Activated CD4-positive, CD25-positive, alpha-beta regulatory T cell (primary cell): Measurements from ENCODE around the gene CLIP2.
"Not testable (repeated sequence)": the region's sequence is repeated elsewhere in the genome, so short reads cannot be mapped to it uniquely, and the experiment has no call there.

Experiments
- DNase-seq, 4 experiments: peaks; one replicate each; lab custom pipeline; 2025; lab: John Stamatoyannopoulos, UW

The CLIP2 gene

GRCh38 chr7:74430961-74431466 lies 141.8 kb downstream of the CLIP2 start:
- no peak for DNase-seq

GRCh38 chr7:74437291-74437571 lies 148.0 kb downstream of the CLIP2 start:
- DNase-seq, result not testable (repeated sequence)

DNA sequence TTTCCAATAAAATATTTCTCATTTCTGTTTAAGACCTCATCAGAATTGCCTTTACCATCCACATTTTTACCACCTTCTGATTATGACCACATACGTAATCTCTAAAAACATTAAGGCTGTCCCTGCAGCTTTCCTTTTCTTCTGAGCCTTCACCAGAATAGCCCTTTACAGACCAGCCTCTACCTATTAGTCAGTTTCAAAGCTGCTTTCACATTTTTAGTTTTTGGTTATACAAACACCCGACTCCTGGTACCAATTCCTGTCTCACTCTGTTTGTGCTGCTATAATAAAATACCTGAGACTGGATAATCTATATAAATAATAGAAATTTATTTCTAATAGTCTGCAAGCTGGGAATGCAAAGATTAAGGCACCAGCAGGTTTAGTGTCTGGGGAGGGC lies 149.1 kb downstream of the CLIP2 start:
- no peak for DNase-seq

- DNase-seq, result no peak
These were observed 150.3 kb downstream of the CLIP2 start for GRCh38 chr7:74439541-74439940.

DNA sequence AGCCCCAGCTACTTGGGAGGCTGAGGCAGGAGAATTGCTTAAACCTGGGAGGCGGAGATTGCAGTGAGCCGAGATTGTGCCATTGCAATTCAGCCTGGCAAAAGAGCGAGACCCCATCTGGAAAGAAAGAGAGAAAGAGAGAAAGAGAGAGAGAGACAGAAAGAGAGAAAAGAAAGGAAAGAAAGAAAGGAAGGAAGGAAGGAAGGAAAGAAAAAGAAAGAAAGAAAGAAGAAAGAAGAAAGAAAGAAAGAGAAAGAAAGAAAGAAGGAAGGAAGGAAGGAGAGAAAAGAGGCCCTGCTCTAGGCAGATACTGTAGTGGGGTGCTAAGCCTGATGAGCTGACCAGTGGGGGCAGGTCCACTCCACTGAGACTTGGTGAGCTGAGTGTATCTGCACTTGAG lies 150.9 kb downstream of the CLIP2 start:
- DNase-seq, result not testable (repeated sequence)

DNA sequence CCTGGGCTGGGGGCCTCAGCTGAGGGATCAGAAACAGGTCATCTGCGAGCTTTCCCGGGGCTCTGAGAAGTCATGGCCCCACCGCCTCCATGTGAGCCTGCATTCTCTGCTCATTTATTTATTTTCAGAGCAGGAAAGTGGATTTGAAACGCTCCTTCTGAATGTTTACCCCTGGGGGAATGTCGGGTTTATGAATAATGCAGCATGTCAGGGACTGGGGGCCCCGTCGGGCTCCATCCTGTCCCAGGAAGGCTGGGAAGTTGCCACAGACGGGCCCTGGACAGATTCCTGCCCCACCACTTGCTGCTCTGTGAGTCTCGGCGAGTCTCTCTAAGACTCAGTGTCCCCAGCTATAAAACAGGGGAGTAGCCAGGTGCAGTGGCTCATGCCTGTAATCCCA lies 152.6 kb downstream of the CLIP2 start:
- no peak for DNase-seq

GRCh38 chr7:74443543-74444247 lies 154.5 kb downstream of the CLIP2 start:
- no peak for DNase-seq

DNA sequence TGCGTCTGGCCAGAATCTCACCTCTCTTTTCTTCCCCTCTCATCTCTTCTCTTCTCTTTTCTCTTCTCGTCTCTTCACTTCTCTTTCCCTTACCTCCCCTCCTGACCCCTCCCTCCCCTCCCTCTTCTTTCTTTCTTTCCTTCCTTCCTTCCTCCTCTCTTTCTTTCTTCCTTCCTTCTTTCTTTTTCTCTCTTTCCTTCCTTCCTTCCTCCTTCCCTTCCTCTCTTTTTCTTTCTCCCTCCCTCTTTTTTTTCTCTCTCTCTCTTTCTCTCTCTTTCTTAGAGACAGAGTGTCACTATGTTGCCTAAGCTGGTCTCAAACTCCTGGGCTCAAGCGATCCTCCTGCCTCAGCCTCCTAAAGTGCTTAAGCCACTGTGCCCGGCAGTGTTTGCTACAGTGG lies 159.9 kb downstream of the CLIP2 start:
- DNase-seq, result no peak

DNA sequence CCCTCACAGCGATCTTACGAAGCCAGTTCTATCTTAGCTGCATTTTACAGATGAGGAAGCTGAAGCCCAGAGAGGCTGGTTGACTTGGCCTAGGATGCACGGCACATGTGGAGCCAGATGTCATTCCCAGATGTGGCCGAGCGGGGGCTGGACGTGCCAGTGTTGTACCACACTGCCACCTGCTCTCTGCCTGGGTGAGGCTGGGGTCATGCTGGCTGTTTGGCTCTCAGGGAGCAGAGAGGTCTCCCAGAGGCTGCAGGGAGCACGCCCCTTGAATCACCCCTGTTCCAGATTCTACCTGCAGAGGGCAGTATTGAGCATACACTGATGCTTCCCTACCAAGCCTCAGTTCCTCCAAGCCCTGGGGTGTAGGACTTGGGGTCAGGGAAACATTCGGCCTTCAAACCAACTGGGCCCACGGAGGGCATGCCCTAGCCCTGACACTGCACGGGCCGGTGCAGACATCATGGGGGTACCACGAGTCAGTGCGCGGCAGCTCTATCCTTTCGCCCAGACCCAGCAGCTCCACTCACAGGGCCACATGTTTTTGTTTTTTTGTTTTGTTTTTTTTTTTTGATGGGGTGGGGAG lies 160.7 kb downstream of the CLIP2 start:
- DNase-seq, result peak; percentile 23 to 59 (median 30)

DNA sequence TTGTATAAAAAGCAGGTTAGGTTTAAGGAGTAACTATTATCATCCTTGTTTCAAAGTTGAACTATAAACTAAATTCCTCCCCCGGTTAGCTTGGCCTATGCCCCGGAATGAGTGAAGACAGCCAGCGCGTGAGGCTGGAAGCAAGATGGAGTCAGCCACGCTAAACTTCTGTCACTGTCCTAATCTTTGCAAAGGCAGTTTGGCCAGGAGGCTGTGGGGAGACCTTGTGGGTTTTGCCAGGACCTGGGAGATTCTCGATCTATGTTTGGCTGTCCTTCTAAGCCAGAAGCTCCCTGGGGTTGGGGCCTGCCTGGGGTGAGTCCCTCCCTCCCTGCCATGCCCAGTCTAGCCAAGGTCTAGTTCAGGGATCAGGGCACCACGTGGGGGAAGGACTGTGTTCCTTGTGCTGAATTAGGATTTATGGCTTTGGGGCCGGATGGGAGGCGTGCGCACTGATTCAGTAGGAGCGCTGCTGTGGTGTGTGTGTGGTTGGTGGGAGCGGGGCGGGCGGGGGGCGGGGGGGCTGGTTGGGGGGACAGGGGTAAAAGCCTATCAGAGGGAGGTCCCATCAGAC lies 163.6 kb downstream of the CLIP2 start:
- no peak for DNase-seq

- DNase-seq, result peak in 1 of 4 experiments; percentile 14
These were observed 164.3 kb downstream of the CLIP2 start, which contains the start of gene GTF2IRD1 for GRCh38 chr7:74453322-74454011. Gene GTF2IRD1 (plus strand): TSS chr7:74453906. CDS start chr7:74508081, 54,175 bp downstream.

DNA sequence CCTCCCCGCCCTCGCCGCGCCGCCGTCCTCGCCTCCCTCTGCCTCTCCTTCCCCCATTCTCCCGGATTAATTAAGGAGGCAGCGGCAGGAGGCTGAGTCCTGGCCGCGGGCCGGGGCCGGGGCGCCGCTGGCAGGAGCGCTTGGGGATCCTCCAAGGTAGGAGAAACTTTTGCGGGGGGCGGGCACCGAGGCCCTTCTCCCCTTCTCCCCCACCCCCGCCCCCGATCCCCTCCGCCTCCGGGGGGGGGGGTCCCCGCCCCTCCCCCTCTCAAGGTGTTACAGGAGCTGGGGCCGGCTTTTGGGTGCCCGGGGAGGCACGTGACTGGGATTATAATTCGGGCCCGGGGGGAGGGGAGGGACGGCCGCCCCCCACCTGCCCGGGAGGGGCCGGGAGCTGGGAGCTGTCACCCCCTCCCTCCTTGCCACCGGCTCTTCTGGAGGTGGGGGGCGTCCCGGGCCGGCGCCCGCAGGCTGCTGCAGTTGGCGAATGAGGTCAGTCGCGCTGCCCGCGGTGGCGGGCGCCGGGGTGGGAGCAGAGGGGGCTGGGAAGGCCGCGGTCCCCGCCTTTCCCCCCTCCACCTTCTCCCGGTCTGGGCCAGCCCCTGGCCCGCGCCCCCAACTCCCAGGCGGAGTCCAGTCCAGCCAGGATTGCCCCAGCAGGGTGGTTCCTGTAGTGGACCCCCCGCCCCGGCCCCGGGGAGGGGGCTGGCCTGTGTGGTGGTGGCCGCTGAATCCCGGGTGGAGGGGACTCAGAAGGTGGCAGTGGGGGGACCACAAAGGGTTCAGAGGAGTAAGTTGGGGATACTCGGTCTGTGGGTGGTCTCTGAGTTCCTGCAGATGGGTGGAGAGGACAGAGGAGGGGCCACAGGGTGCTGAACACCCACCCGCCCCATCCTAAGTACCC lies 165.1 kb downstream of the CLIP2 start:
- no peak for DNase-seq

- DNase-seq, result no peak
These were observed 165.7 kb downstream of the CLIP2 start for GRCh38 chr7:74454925-74455288.

GRCh38 chr7:74455291-74455804 lies 166.1 kb downstream of the CLIP2 start:
- no peak for DNase-seq
